RPMI7951 (cell line): ENCODE results near the gene OTOP2. TPM values are rescaled to one million over a fixed set of nuclear protein-coding genes. Genes with fewer than 3 reads are reported as not detected.

Experiments used
- DNase-seq: peaks from one replicate; pipeline ENCODE4 v3.0.0-alpha.2; 2012; ENCODE audit warnings: low read depth
- total RNA-seq: library from RNA; depleted of rRNA; stranded (reverse); fragments of >200 nt; shearing (Covaris generic); gene quantifications from 2 replicates; pipeline ENCODE4 v1.2.3, GENCODE V29; 2014

OTOP2 gene
- total RNA-seq, 1 experiment from 2014 or later = not detected

DNA sequence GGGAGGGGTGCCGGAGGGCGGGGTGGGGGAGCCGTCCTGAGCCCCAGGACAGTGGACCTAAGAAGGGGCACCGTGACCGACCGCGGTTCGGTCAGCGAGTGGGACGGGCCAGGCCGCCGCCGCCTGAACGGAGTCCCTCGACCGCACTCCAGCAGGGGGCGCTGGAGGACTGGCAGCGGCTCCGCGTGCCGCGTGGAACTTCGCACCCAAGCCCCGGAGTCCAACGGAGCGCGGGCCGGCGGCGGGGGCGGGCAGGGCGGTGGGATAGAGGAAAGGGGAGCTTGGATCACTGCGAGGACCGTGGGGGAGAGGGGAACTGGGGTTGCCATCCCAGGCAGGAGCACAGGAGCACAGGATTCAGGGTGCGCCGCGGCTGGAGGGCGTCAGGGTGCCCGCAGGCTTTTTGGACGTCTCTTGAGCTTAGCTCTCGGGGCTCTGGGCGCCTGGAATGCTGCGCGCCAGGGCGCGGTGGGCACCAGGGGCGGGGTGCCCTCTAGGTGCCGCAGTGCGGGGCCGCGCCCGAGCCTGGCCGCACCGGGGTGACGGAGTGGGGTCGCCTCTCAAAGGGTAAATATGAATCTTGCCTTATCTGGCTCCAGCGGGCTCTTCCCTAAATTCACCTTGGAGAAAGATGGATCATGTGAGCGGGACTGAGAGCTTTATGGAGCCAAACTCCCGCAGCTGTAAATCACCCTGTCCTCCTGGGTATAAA lies 379 bp upstream of the OTOP2 start:
- peak; percentile 20 for DNase-seq

DNA sequence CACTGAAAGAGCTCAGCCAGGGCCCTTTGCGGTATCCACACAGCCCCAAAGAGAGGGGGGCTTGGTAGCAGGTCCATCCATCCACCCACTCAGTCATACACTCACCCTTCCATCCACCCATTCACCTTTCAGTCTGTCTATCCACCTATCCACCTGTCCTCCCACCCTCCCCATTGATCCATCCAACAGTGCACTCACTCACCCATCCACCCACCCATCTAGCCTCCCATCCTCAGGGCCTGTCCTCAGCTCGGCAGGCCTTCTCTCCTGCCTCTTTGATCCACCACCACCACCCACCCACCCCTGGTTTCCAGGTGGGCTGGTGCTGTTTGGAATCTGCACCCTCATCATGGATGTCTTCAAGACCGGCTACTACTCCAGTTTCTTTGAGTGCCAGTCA lies 1.2 kb downstream of the OTOP2 start:
- no peak for DNase-seq

DNA sequence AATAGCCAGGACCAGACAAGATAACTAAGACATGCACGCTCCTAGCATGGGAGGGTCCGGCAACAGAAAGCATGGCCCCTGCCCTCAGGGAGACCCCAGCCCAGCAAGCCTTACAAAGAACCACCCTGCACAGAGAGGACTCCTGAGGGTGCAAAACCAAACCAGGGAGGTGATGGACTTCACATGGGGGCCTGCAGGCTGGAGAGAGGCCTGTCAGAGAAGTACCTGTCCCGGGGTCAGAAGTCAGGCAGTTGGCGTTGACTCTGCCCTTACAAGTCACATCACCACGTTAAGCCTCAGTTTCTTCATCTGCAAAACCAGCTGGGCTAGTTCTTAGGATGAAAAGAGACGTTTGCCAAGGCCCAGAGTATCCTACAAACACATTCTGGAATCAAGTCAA lies 4.7 kb downstream of the OTOP2 start:
- DNase-seq = no peak

DNA sequence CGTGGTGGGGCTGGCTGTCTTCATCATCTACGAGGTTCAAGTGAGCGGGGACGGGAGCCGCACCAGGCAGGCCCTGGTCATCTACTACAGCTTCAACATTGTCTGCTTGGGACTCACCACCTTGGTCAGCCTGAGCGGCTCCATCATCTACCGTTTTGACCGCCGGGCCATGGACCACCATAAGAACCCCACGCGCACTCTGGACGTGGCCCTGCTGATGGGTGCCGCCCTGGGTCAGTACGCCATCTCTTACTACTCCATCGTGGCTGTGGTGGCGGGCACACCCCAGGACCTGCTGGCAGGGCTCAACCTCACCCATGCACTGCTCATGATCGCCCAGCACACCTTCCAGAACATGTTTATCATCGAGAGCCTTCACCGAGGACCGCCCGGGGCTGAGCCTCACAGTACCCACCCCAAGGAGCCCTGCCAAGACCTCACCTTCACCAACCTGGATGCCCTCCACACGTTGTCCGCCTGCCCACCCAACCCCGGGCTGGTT lies 6.5 kb downstream of the OTOP2 start:
- DNase-seq = no peak

DNA sequence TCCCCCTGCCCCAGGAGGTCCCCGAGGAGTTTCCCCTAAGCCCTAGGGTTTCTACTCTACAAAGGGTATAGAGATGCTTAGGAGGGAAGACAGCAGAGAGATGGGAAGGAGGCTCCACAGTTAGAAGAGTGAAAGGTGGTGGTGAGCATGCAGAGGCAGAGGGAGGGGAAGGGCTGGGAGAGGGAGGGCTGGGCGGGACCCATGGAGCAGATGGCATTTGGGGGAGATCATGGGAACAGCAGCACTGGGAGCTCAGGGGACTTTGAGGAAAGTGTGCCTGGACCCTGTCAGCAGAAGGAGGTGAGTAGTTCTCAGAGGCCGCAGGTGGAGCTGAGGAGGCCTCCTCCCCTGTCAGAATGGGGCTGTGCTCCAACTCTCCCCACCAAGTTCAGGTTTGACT lies 11.0 kb downstream of the OTOP2 start:
- DNase-seq = no peak

DNA sequence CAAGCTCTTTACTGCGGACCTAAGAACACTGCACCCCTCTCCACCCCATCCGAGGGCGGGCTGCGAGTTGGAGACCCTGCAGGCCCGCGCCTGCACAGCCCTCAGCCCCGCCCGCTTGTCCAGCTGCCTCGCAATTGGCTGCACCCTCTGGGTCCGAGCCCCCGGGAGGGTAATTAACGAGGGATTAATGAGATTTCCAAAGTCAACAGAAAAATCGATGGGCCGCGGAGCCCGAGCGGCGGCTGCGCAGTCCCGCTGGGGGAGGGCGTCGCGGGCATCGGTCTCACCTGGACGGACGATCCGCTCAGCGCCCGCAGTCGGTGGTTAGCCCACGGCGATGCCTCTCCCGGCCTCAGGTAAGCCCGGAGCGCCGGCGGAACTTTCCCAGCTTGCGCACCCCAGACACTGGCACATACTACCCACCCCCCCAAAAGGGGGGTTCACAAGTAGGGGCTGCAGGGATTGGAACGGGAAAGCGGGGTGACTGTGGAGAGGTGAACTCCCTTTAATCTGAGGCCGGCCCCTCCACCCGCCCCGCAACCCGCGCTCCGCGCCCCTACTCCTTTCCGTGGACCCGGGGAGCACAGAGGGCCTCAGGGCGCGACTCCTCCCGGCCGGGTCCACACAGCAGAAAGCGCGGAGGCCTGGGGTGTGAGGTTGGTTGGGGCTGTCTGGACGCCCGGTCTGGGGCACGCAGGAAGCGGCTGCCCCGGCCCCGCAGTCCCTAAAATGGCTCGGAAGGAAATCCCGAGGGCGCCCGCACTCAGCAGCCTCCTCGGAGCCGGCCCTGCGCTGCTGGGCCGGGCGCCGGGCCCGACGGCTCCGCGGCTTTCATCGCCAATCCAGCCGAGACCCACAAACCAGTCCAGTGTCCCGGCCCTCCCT lies 11.8 kb downstream of the OTOP2 start, which contains the start of gene OTOP3:
OTOP3 (plus strand) TSS at position 314 of the 885 bp plus-strand sequence; CDS start at position 338, 24 bp downstream.
- DNase-seq = no peak

DNA sequence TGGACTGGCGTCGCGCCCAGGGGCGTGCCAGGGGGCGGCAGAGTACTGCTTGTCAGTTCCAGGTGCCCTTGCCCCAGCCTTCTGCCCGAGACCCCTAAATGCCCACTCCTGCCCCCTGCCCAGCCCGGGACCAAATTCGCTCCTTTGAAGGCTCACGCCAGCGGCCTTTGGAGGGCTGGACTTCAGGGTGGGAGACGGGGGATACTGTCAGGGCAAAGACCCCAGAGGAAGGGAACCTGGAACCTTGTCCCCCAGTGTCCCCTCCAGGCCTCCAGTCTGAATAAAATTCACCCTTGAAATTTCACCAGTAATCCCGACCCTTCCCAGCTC lies 12.4 kb downstream of the OTOP2 start:
- DNase-seq = no peak

DNA sequence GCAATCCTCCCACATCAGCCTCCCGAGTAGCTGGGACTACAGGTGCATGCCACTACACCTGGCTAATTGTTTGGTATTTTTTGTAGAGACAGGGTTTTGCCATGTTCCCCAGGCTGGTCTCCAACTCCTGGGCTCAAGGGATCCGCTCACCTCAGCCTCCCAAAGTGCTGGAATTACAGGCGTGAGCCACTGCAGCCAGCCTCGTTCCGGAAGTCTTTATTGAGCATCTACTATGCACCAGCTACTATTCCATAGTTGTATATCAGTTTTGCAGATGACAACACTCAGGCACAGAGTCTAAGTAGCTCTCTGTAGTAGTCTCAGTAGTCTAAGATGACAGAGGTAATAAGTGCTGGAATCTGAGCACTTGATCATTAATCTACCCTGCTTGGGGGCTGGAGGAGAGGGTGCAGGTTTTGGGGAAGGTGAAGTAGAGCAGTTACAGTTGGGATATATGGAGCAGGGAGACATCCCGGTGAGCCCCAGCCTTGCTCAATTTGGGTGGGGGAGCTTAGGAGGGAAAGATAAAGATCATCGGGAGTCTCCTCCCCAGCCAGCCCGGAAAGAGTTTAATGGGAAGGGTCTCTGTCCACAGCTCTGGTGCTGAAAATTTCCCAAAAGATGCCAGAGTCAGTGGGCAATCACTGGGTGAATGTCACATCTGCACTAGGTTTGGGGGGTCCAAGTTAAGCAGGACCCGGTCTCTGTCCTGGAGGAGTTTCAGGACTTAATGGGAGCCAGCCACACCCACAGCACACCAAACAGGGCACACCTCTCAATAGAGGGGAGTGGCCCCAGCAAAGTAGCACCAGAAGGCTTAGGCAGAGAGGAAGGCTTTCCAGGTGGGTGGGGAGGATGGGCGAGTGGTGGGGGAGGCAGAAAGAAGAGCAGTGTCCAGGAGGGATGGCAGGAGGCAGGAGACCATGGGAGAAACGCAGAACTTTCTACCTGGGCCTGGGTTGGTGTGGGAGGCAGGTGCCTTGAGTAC lies 13.3 kb downstream of the OTOP2 start:
- DNase-seq = no peak

DNA sequence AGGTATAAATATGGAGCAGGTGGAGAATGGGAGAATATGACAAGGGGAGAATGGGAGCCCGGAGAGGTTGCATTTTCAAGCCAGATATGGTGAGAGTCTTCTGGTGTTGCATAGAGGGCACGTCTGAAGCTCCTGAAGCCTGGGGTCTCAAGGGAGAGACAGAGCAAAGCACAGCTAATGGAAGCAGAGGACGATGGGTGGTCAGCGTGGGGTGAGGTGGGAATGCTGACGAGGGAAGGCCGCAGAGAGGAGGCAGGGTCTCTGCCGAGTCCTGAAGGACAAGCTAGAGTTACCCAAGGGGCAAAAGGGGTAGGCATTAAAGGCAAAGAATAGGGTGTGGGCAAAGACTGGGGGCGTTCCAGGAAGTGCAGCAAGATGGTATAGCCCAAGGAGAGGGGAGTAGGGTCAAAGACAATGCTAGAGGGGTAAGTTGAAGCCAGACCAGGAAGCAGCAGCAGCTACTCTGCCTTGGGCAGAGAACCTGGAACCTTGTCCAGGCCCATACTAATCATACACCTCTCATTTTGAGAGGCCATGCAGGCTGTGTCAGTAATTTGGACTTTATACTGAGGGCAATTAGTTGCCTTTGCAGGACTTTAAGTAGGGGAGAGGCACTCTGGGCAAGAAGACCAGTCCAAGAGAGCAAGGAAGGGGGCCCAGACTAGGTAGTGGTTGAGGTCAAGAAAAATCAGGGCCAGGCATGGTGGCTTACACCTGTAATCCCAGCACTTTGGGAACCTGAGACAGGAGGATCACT lies 14.3 kb downstream of the OTOP2 start:
- no peak for DNase-seq

DNA sequence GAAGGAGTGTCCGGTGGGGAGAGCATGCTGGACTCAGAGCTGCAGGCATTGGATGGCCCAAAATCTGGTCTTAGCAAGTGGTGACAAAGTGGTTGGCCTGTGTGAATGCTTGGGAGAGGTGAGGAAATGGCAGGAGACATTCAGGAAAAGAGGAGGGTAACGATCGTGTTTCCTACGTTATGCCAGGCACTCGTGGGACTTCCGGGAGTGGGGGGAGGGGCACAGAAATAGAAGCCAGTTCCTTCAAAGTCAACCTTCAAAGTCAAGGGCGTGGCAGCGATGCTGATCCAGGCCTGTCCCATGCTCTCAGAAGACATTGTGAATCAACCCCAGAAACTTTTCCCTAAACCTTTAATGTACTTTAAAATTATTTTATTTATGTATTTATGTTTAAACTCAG lies 15.5 kb downstream of the OTOP2 start:
- DNase-seq = no peak

DNA sequence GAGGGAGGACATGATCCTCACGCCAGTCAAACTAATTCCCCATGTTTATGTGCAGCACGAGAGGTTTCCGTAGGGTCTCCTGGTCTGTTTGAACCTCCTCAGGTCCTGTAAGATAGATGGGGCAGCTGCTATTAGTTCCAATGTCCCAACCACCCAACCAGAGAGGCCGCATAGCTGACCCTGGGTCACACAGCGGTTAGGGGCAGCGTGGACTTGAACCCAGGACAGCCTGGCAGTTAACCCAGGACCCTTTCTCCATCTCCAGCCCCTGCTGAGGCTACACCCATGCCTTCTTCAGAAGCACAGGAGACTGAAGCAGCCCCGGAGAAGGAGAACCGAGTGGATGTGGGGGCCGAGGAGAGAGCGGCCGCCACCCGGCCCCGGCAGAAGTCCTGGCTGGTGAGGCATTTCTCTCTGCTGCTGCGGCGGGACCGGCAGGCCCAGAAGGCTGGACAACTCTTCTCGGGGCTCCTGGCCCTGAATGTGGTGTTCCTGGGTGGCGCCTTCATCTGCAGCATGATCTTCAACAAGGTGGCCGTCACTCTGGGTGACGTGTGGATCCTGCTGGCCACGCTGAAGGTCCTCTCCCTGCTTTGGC lies 17.2 kb downstream of the OTOP2 start:
- no peak for DNase-seq

DNA sequence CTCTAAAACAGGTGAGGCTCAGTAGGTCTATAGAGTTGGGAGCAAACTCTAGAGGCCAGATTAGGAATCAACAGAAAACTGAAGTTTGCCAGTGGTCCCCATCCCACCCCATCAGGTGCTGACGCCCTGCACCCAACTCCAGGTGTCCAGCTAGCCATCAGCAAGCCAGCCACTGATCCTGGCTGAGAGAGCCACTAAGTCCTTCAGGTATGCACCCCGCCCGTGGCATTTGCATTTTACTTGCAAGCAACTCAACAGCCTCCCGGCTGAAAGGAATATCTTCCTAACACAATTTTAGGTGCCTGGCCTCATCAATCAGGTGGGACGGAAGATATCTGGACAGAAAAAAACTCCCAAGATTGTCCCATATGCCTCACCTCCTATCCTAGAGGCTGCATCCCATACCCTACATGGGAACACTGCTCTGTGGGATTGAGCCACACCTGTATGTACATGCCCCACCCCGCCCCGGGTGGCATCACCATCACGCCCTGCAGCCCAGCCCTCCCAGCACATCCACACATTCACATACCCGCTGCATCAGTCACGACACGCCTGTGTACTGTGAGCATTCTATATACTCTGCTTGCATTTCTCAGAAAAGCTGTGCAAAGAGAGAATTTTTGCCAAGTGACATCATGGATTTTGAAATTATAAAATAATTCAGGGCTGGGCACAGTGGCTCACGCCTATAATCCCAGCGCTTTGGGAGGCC lies 19.9 kb downstream of the OTOP2 start:
- DNase-seq = no peak

DNA sequence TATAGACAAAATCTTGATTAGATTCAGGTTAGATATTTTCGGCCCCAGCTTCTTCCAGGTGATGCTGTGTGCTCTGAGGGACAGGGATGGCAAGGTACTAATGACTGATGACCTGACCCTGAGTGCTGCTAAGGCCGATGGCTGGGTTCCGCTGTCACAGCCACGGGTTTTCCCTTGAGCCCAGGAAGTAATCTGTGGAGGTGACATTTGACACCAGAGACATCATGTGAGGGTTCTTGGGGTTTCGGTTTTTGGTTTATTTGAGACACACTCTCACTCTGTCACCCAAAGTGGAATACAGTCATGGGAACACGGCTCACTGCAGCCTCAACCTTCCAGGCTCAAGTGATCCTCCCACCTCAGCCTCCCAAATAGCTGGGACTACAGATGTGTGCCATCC lies 21.5 kb downstream of the OTOP2 start:
- no peak for DNase-seq

DNA sequence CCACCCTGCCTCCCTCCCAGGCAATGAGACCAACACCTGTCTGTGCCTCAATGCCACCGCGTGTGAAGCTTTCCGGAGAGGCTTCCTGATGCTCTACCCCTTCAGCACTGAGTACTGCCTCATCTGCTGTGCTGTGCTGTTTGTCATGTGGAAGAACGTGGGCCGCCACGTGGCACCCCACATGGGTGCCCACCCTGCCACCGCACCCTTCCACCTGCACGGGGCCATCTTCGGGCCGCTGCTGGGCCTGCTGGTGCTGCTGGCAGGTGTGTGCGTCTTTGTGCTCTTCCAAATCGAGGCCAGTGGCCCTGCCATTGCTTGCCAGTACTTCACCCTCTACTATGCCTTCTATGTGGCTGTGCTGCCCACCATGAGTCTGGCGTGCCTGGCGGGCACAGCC lies 22.6 kb downstream of the OTOP2 start:
- no peak for DNase-seq

DNA sequence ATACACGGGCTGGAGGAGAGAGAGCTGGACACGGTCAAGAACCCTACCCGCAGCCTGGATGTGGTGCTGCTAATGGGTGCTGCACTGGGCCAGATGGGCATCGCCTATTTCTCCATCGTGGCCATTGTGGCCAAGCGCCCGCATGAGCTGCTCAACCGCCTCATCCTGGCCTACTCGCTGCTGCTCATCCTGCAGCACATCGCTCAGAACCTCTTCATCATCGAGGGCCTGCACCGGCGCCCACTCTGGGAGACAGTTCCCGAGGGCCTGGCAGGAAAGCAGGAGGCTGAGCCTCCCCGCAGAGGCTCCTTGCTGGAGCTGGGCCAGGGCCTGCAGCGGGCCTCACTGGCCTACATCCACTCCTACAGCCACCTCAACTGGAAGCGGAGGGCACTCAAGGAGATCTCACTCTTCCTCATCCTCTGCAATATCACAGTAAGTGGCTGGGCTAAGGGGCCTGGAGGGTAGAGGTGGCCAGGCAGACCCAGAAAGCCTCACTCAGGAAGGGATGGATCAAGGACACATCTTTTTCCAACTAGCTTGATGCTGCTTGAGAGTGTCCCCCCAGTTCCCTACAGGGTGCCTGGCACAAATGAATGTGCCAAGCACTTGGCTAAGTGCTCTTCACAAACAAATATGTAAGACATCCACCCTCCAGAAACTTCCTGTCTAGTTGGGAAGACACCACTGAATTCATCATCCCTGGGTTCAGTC lies 23.1 kb downstream of the OTOP2 start:
- no peak for DNase-seq

DNA sequence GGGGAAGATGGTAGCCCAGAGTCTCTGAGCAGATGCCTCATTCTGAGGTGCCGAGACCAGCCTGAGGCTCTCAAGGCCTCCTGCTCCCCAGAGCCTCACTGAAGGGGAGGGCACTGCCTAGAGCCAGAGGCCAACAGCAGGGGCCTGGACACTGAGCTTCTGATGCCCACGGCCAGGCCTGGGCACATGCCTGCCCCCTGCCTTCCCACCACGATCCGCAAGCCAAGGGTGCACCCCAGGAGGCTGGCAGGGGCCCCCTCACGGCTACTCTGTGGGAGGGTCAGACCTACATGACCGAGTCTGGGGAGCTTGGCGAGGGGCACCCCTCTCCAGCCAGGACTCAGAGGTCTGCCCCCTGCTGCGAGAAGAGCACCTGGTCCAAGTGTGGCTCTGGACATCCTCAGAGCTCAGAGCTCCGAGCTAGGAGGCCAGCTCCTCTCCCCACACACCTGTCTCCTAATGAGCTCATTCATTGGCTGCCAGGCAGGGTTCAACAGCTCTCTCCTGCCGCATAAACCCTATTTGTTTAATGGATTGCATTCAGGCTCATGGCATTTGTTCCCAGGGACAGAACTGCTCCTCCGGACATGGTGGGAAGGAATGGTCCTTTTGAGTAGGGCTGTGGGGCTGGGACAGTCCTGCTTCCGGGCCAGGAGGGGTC lies 25.5 kb downstream of the OTOP2 start:
- DNase-seq = no peak

DNA sequence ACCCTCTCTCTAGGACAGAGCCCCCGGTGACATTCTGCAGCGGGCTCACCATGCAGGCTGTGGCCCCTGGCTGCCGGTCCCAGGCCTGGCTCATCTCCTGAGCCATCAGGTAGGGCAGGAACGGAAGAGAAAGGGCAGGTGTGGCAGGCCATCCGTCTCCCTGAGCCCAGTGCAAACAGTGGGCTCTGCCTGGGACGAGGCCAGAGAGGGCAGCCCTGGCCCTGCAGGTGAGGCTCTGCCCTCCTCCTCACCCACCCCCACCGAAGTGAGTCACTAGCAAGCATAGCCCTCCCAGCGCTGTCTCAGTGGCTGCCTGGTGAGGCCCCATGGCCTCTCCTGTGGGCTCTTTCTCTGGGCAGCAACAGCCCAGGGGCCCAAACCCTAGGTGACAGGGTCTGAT lies 26.1 kb downstream of the OTOP2 start:
- DNase-seq = no peak

DNA sequence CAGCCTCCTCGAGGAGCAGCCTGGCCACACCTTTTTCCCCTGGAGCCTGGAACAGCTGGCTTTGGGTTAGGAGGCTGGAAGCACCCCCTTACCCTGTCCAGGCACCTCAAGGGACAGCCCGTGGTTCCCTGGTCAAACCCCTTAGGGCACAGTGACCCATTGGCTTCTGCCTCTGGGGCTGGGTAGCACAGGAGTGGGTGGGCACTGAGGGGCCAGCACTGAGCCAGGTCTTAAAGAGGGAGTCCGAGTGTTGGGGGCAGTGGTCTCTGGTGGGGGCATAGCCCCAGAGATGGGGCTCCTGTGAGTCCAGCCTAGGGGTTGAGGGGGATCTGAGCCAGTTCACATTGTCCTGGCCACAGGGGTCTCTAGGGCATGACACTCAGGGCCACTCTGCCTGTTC lies 27.0 kb downstream of the OTOP2 start:
- DNase-seq = no peak
